HepG2 (cell line): Measurements from ENCODE around the gene SF3B6. TPM values are rescaled to one million over a fixed set of nuclear protein-coding genes. Genes with fewer than 3 reads are reported as not detected.

Experiments used
- ATF7-NPFF ChIP-seq: sonication (generic); formaldehyde crosslinking; IDR thresholded peaks from 2 replicates; pipeline ENCODE4 v1.8.1; 2023; ENCODE audit warnings: mild to moderate bottlenecking, low read depth, missing genetic modification reagents, moderate library complexity
- BCL3 ChIP-seq: sonication (generic); formaldehyde crosslinking; IDR thresholded peaks from 2 replicates; pipeline ENCODE4 v1.5.1; 2020; ENCODE audit warnings: mild to moderate bottlenecking, missing genetic modification reagents, moderate library complexity
- FOXC1 ChIP-seq: sonication (generic); formaldehyde crosslinking; IDR thresholded peaks from 2 replicates; pipeline ENCODE4 v1.8.0; 2022; ENCODE audit warnings: mild to moderate bottlenecking, missing genetic modification reagents, borderline replicate concordance
- FOXO1 ChIP-seq: sonication (generic); formaldehyde crosslinking; IDR thresholded peaks from 2 replicates; pipeline ENCODE4 v1.4.0; 2020; ENCODE audit warnings: missing genetic modification reagents
- GLI4 ChIP-seq: sonication (generic); formaldehyde crosslinking; IDR thresholded peaks from 2 replicates; pipeline ENCODE4 v1.5.1; 2020; ENCODE audit warnings: missing genetic modification reagents, mild to moderate bottlenecking, moderate library complexity, borderline replicate concordance
- HDAC2 ChIP-seq: sonication (generic); formaldehyde crosslinking; IDR thresholded peaks from 2 replicates; pipeline ENCODE4 v1.4.0; 2020; ENCODE audit warnings: missing genetic modification reagents
- MAX ChIP-seq: IDR thresholded peaks from 2 replicates; pipeline ENCODE4 v1.6.1; 2012; ENCODE audit warnings: inconsistent platforms
- MED1 ChIP-seq: sonication (generic); formaldehyde crosslinking; IDR thresholded peaks from 2 replicates; pipeline ENCODE4 v1.4.0; 2020; ENCODE audit warnings: missing genetic modification reagents
- RFXAP ChIP-seq: sonication (generic); formaldehyde crosslinking; IDR thresholded peaks from 2 replicates; pipeline ENCODE4 v1.4.0; 2020; ENCODE audit warnings: missing genetic modification reagents, borderline replicate concordance
- RXRA ChIP-seq: sonication (generic); formaldehyde crosslinking; IDR thresholded peaks from 2 replicates; pipeline ENCODE4 v1.5.1; 2020; ENCODE audit warnings: missing genetic modification reagents
- ZIK1 ChIP-seq: sonication (generic); formaldehyde crosslinking; IDR thresholded peaks from 2 replicates; pipeline ENCODE4 v1.5.0; 2020; ENCODE audit warnings: mild to moderate bottlenecking, low read depth, missing genetic modification reagents, borderline replicate concordance
- polyA plus RNA-seq, 8 experiments: library from polyadenylated mRNA; depleted of rRNA in 3 of 8; stranded (reverse) in 7 of 8; unstranded in 1 of 8; fragments of >200 nt; fragmentation: Illumina TruSeq in 4 of 8; extraction: Trizol in 4 of 8; gene quantifications; 2 replicates each; pipeline versions ENCODE4 v1.2.1 to v1.2.3, GENCODE V29; 2011 to 2016; ENCODE audit warnings: low read depth in 4 of 8, missing spikeins in 1 of 8, mixed read lengths in 1 of 8; ENCODE audit not compliant: insufficient read depth in 1 of 8
- total RNA-seq, 5 experiments: library from RNA; depleted of rRNA; stranded (reverse); fragments of >200 nt; fragmentation: Illumina TruSeq; extraction: Trizol; gene quantifications; 2 replicates each; pipeline ENCODE4 v1.2.3, GENCODE V29; 2016; ENCODE audit warnings: low read depth in 1 of 5
- TF ChIP-seq, protein P1 (sequence below): sonication (generic); formaldehyde crosslinking; IDR thresholded peaks from 2 replicates; pipeline ENCODE4 v1.8.1; 2023; ENCODE audit warnings: mild to moderate bottlenecking, missing genetic modification reagents
- TF ChIP-seq, protein P2 (sequence below): IDR thresholded peaks from 2 replicates; pipeline ENCODE4 v1.4.0; 2020; ENCODE audit warnings: mild to moderate bottlenecking, missing genetic modification reagents
- TF ChIP-seq, protein P3 (sequence below): sonication (generic); formaldehyde crosslinking; IDR thresholded peaks from 2 replicates; pipeline ENCODE4 v1.4.0; 2020; ENCODE audit warnings: missing genetic modification reagents, borderline replicate concordance

Gene SF3B6
- total and polyA plus RNA-seq, 2 of the 13 experiments (the other 11 are each of a cell fraction or from before 2014, with no cell fraction given): 177 to 182 TPM

- TF ChIP-seq, protein P1, sequence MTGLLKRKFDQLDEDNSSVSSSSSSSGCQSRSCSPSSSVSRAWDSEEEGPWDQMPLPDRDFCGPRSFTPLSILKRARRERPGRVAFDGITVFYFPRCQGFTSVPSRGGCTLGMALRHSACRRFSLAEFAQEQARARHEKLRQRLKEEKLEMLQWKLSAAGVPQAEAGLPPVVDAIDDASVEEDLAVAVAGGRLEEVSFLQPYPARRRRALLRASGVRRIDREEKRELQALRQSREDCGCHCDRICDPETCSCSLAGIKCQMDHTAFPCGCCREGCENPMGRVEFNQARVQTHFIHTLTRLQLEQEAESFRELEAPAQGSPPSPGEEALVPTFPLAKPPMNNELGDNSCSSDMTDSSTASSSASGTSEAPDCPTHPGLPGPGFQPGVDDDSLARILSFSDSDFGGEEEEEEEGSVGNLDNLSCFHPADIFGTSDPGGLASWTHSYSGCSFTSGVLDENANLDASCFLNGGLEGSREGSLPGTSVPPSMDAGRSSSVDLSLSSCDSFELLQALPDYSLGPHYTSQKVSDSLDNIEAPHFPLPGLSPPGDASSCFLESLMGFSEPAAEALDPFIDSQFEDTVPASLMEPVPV (CRISPR knock-in tag): 0 out of 2 replicates have a peak, but pooled peaks have one; percentile 28
- TF ChIP-seq ATF7-NPFF (peak; percentile 68; the same call in 1 of the 2 replicates), FOXC1 (CRISPR knock-in tag) (peak; percentile 54; the same call in 1 of the 2 replicates), MAX (0 out of 2 replicates have a peak, but pooled peaks have one; percentile 22), HDAC2 (CRISPR knock-in tag) (0 out of 2 replicates have a peak, but pooled peaks have one; percentile 22), RXRA (CRISPR knock-in tag) (0 out of 2 replicates have a peak, but pooled peaks have one; percentile 21), ZIK1 (0 out of 2 replicates have a peak, but pooled peaks have one; percentile 42), RFXAP (CRISPR knock-in tag) (peak; percentile 80; the same call in 1 of the 2 replicates), BCL3 (CRISPR knock-in tag) (peak; percentile 78; the same call in 1 of the 2 replicates), FOXO1 (peak; percentile 62), MED1 (CRISPR knock-in tag) (peak; percentile 16; the same call in 1 of the 2 replicates), GLI4 (0 out of 2 replicates have a peak, but pooled peaks have one; percentile 33)
- TF ChIP-seq, protein P2, sequence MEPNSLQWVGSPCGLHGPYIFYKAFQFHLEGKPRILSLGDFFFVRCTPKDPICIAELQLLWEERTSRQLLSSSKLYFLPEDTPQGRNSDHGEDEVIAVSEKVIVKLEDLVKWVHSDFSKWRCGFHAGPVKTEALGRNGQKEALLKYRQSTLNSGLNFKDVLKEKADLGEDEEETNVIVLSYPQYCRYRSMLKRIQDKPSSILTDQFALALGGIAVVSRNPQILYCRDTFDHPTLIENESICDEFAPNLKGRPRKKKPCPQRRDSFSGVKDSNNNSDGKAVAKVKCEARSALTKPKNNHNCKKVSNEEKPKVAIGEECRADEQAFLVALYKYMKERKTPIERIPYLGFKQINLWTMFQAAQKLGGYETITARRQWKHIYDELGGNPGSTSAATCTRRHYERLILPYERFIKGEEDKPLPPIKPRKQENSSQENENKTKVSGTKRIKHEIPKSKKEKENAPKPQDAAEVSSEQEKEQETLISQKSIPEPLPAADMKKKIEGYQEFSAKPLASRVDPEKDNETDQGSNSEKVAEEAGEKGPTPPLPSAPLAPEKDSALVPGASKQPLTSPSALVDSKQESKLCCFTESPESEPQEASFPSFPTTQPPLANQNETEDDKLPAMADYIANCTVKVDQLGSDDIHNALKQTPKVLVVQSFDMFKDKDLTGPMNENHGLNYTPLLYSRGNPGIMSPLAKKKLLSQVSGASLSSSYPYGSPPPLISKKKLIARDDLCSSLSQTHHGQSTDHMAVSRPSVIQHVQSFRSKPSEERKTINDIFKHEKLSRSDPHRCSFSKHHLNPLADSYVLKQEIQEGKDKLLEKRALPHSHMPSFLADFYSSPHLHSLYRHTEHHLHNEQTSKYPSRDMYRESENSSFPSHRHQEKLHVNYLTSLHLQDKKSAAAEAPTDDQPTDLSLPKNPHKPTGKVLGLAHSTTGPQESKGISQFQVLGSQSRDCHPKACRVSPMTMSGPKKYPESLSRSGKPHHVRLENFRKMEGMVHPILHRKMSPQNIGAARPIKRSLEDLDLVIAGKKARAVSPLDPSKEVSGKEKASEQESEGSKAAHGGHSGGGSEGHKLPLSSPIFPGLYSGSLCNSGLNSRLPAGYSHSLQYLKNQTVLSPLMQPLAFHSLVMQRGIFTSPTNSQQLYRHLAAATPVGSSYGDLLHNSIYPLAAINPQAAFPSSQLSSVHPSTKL: peak; percentile 49; the same call in 1 of the 2 replicates
- TF ChIP-seq, protein P3, sequence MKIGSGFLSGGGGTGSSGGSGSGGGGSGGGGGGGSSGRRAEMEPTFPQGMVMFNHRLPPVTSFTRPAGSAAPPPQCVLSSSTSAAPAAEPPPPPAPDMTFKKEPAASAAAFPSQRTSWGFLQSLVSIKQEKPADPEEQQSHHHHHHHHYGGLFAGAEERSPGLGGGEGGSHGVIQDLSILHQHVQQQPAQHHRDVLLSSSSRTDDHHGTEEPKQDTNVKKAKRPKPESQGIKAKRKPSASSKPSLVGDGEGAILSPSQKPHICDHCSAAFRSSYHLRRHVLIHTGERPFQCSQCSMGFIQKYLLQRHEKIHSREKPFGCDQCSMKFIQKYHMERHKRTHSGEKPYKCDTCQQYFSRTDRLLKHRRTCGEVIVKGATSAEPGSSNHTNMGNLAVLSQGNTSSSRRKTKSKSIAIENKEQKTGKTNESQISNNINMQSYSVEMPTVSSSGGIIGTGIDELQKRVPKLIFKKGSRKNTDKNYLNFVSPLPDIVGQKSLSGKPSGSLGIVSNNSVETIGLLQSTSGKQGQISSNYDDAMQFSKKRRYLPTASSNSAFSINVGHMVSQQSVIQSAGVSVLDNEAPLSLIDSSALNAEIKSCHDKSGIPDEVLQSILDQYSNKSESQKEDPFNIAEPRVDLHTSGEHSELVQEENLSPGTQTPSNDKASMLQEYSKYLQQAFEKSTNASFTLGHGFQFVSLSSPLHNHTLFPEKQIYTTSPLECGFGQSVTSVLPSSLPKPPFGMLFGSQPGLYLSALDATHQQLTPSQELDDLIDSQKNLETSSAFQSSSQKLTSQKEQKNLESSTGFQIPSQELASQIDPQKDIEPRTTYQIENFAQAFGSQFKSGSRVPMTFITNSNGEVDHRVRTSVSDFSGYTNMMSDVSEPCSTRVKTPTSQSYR: peak; percentile 98
Measured at GRCh38 chr2:24095171-24095677, 19.1 kb upstream of the SF3B6 start (continued).
